IPS-NIHi11 (cell line): ENCODE results near the gene HECTD4.
"Not testable (repeated sequence)": the region's sequence is repeated elsewhere in the genome, so short reads cannot be mapped to it uniquely, and the experiment has no call there.

Experiments used
- DNase-seq: peaks from one replicate; pipeline ENCODE4 v3.0.0; 2012; ENCODE audit warnings: mixed read lengths, low spot score

HECTD4 gene

GRCh38 chr12:112116232-112117060 is 265.8 kb downstream of the HECTD4 start:
- DNase-seq = peak; percentile 71

GRCh38 chr12:112115259-112116045 is 266.8 kb downstream of the HECTD4 start:
- DNase-seq = no peak

- peak; percentile 32 for DNase-seq
These were observed 269.7 kb downstream of the HECTD4 start for GRCh38 chr12:112112409-112113133.

GRCh38 chr12:112111931-112112330 is 270.3 kb downstream of the HECTD4 start:
- DNase-seq = no peak

- not testable (repeated sequence) for DNase-seq
These were observed 271.2 kb downstream of the HECTD4 start for GRCh38 chr12:112110787-112111662.
